HL-60 (cell line): ENCODE results near the gene HPD.

Experiments
- GABPA ChIP-seq: IDR thresholded peaks from 2 replicates; pipeline ENCODE4 v1.6.1; 2012; ENCODE audit warnings: low read depth
- POLR2AphosphoS5 ChIP-seq: IDR thresholded peaks from 2 replicates; pipeline ENCODE4 v1.6.1; 2012; ENCODE audit warnings: low read depth
- REST ChIP-seq: IDR thresholded peaks from 2 replicates; pipeline ENCODE4 v1.6.1; 2012; ENCODE audit warnings: low read depth; ENCODE audit not compliant: insufficient replicate concordance
- TF ChIP-seq, protein P1 (sequence below): IDR thresholded peaks from one replicate; pipeline ENCODE4 v1.5.1; 2011; ENCODE audit warnings: low read length, control low read depth, inconsistent platforms; ENCODE audit not compliant: insufficient read depth

- TF ChIP-seq, protein P1, sequence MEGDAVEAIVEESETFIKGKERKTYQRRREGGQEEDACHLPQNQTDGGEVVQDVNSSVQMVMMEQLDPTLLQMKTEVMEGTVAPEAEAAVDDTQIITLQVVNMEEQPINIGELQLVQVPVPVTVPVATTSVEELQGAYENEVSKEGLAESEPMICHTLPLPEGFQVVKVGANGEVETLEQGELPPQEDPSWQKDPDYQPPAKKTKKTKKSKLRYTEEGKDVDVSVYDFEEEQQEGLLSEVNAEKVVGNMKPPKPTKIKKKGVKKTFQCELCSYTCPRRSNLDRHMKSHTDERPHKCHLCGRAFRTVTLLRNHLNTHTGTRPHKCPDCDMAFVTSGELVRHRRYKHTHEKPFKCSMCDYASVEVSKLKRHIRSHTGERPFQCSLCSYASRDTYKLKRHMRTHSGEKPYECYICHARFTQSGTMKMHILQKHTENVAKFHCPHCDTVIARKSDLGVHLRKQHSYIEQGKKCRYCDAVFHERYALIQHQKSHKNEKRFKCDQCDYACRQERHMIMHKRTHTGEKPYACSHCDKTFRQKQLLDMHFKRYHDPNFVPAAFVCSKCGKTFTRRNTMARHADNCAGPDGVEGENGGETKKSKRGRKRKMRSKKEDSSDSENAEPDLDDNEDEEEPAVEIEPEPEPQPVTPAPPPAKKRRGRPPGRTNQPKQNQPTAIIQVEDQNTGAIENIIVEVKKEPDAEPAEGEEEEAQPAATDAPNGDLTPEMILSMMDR: no peak
- TF ChIP-seq GABPA (no peak), POLR2AphosphoS5 (no peak), REST (no peak)
Measured at GRCh38 chr12:121809712-121810116, 48.9 kb downstream of the HPD start.
